ENCODE results near the gene APBA2.

DNA sequence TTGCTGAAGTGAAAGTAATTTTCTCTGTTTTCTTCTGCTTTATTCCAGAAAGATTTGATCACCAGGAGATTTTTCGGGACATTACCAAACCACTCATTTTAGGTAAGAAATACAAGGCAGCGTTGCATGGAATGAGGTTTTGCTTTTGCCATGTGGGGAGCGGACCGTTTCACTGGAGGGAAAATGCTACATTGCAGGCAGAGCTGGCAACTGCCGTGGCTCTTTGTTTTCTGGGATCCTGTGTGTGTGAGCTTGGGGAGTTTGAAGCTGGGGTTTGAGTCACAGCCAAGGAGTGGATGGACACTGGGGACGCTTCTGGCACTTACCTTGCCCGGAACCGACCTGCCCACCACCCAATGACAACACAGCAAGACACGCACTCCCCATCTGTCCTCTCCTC is 109.9 kb downstream of the APBA2 start:
- no peak for TF ChIP-seq TAF1 (IDR thresholded peaks at IDR 0.05; ENCODE audit: borderline replicate concordance, low read depth, low read length)
- TF ChIP-seq POLR2A (IDR thresholded peaks at IDR 0.05; ENCODE audit: low read depth, low read length), result no peak
- no peak for TF ChIP-seq ASH2L (IDR thresholded peaks at IDR 0.05; ENCODE audit: borderline replicate concordance, low read depth)
- TF ChIP-seq, protein P1, sequence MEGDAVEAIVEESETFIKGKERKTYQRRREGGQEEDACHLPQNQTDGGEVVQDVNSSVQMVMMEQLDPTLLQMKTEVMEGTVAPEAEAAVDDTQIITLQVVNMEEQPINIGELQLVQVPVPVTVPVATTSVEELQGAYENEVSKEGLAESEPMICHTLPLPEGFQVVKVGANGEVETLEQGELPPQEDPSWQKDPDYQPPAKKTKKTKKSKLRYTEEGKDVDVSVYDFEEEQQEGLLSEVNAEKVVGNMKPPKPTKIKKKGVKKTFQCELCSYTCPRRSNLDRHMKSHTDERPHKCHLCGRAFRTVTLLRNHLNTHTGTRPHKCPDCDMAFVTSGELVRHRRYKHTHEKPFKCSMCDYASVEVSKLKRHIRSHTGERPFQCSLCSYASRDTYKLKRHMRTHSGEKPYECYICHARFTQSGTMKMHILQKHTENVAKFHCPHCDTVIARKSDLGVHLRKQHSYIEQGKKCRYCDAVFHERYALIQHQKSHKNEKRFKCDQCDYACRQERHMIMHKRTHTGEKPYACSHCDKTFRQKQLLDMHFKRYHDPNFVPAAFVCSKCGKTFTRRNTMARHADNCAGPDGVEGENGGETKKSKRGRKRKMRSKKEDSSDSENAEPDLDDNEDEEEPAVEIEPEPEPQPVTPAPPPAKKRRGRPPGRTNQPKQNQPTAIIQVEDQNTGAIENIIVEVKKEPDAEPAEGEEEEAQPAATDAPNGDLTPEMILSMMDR (IDR thresholded peaks at IDR 0.05 in 2 of 3, conservative IDR thresholded peaks at IDR 0.05 in 1 of 3; ENCODE audit: control insufficient read depth in 2 of 3, extremely low read depth in 1 of 3, insufficient read depth in 1 of 3, low read depth in 3 of 3, low read length in 3 of 3), result no peak
- TF ChIP-seq CHD1 (IDR thresholded peaks at IDR 0.05; ENCODE audit: low read depth, low read length), result no peak
- no peak for TF ChIP-seq TARDBP (IDR thresholded peaks at IDR 0.05; ENCODE audit: borderline replicate concordance)
- no peak for TF ChIP-seq STAT1 (conservative IDR thresholded peaks at IDR 0.05)
- no peak for TF ChIP-seq CHD4 (IDR thresholded peaks at IDR 0.05)
- TF ChIP-seq KAT2A (conservative IDR thresholded peaks at IDR 0.05; ENCODE audit: control insufficient read depth, low read depth, low read length), result no peak
- TF ChIP-seq YBX1 (IDR thresholded peaks at IDR 0.05), result no peak
- TF ChIP-seq, protein P2, sequence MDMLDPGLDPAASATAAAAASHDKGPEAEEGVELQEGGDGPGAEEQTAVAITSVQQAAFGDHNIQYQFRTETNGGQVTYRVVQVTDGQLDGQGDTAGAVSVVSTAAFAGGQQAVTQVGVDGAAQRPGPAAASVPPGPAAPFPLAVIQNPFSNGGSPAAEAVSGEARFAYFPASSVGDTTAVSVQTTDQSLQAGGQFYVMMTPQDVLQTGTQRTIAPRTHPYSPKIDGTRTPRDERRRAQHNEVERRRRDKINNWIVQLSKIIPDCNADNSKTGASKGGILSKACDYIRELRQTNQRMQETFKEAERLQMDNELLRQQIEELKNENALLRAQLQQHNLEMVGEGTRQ (IDR thresholded peaks at IDR 0.05; ENCODE audit: borderline replicate concordance, low read depth, low read length), result no peak
- no peak for TF ChIP-seq RCOR1 (conservative IDR thresholded peaks at IDR 0.05; ENCODE audit: low read depth, low read length)
- TF ChIP-seq SREBF1 (IDR thresholded peaks at IDR 0.05; ENCODE audit: low read length), result no peak
- TF ChIP-seq SMC3 (IDR thresholded peaks at IDR 0.05; ENCODE audit: borderline replicate concordance, low read length), result no peak
